BJ (cell line): ENCODE results near the gene LPCAT1. TPM values are rescaled to one million over a fixed set of nuclear protein-coding genes. Genes with fewer than 3 reads are reported as not detected.

Experiments used
- CTCF ChIA-PET: fragments of 350-600 bp; formaldehyde crosslinking; extraction: SDS; loops from one replicate; lab custom pipeline; 2021; ENCODE audit warnings: antibody characterized with exemption, inconsistent platforms; lab: Yijun Ruan, JAX
- POLR2A ChIA-PET: fragments of 300-600 bp; sonication (Branson Sonifier 250); formaldehyde crosslinking; extraction: SDS; loops from one replicate; lab custom pipeline; 2021; ENCODE audit warnings: antibody characterized with exemption; lab: Charles Lee
- DNase-seq: peaks from one replicate; pipeline ENCODE4 v3.0.0-alpha.2; 2011; ENCODE audit warnings: low read depth
- H3K27me3 ChIP-seq: 2 replicates; pipeline ENCODE4 v1.6.0; 2011; ENCODE audit warnings: low read length; ENCODE audit not compliant: control insufficient read depth, insufficient read depth
- H3K36me3 ChIP-seq: 2 replicates; pipeline ENCODE4 v1.5.1; 2011; ENCODE audit warnings: low read length; ENCODE audit not compliant: control insufficient read depth, insufficient read depth
- H3K4me3 ChIP-seq: 2 replicates; pipeline ENCODE4 v1.5.1; 2011; ENCODE audit warnings: low read depth, mild to moderate bottlenecking, control low read depth, low read length
- polyA plus RNA-seq: library from polyadenylated mRNA; depleted of rRNA; stranded (reverse); fragments of >200 nt; gene quantifications from 2 replicates; pipeline ENCODE4 v1.2.3, GENCODE V29; 2011
- TF ChIP-seq, protein P1 (sequence below): IDR thresholded peaks from 2 replicates; pipeline ENCODE4 v1.5.1; 2011; ENCODE audit warnings: low read depth, mild to moderate bottlenecking, control low read depth, inconsistent platforms, low read length, moderate library complexity; ENCODE audit not compliant: insufficient read depth

The LPCAT1 gene
- polyA plus RNA-seq, 1 experiment = 14.3 TPM

GRCh38 chr5:1484730-1485578 is 38.8 kb downstream of the LPCAT1 start:
- no peak overlapping the region for H3K4me3 ChIP-seq
- TF ChIP-seq, protein P1, sequence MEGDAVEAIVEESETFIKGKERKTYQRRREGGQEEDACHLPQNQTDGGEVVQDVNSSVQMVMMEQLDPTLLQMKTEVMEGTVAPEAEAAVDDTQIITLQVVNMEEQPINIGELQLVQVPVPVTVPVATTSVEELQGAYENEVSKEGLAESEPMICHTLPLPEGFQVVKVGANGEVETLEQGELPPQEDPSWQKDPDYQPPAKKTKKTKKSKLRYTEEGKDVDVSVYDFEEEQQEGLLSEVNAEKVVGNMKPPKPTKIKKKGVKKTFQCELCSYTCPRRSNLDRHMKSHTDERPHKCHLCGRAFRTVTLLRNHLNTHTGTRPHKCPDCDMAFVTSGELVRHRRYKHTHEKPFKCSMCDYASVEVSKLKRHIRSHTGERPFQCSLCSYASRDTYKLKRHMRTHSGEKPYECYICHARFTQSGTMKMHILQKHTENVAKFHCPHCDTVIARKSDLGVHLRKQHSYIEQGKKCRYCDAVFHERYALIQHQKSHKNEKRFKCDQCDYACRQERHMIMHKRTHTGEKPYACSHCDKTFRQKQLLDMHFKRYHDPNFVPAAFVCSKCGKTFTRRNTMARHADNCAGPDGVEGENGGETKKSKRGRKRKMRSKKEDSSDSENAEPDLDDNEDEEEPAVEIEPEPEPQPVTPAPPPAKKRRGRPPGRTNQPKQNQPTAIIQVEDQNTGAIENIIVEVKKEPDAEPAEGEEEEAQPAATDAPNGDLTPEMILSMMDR = no peak
- DNase-seq = no peak
- ChIA-PET CTCF (no interaction called here), POLR2A (no interaction called here)
- H3K36me3 ChIP-seq = peaks cover 44% of the 10 kb centered on the region
- no peaks in the 10 kb centered on the region for H3K27me3 ChIP-seq

DNA sequence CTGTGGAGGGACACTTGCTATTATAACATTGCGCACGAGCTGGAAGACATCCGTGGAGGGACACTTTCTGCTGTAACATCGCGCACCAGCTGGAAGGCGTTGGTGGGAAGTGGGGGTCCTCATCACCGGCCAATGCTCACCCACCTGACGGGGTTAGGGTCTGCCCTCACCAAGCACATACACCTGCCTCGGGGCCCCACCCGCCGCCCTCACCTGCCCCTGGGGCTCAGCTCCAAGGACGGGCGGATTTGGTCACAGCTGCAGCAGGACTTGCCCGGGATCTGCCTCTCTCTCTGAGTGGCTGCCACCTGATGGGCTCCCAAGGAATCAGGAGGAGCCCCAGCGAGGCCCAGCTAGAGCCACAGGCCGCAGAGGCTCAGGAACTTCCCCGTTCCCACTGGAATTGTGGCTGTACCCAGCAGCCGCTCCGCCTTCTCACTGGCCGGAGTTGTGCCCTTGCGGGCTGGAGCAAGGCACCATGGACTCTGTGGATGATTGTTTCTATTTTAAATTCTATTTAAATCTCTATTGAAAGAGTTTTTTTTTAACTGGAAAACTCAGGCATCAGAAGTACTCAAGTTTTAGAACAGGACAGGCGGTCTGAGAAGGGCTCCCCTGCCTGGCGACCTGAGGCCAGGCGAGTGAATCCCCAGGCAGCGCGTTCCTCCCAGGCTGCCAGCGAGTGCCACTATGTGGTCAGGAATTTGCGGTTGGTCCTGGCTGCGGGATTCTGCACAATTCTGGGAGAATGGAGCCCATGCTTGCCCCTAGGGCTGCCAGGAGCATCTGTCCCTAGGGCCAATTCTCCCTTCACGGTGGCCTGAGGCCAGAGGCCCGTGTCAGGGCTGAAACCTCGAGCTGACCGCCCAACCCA is 39.7 kb downstream of the LPCAT1 start:
- DNase-seq = no peak
- CTCF ChIA-PET = interaction anchor here (0.6 to 1.9 kb wide), 3 partner anchors 8 to 134 kb away, joined by 3 to 7 read pairs (median 5); no protein-coding TSS in a partner anchor
- no peak overlapping the region for H3K4me3 ChIP-seq
- H3K36me3 ChIP-seq = peaks cover 45% of the 10 kb centered on the region
- POLR2A ChIA-PET = no interaction called here
- no peaks in the 10 kb centered on the region for H3K27me3 ChIP-seq
- TF ChIP-seq, protein P1 = no peak

DNA sequence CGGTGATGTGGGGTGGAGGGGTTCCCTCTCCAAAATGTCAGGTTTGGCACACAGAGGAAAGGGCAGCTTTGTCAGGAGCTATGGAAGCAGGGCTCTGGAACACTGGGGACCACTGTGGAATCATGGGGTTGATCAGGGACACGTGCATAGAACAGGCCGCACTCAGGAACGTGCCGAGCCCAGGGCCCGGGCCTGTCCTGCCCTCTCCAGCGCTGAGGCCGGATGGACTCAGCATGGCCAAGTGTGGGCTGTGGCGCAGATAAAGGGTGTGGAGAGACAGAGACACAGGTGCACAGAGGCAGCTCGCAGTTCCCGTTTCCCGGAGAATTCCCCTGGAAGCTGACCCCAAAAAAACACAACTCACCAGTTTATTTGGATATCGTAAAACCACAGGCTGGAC is 40.7 kb downstream of the LPCAT1 start:
- Histone ChIP-seq H3K27me3 (no peaks in the 10 kb centered on the region), H3K36me3 (peaks cover 45% of the 10 kb centered on the region), H3K4me3 (no peak overlapping the region)
- POLR2A ChIA-PET = no interaction called here
- TF ChIP-seq, protein P1 = no peak
- CTCF ChIA-PET = interaction anchor here (1.3 to 1.9 kb wide), 2 partner anchors 8 to 9 kb away, joined by 5 to 7 read pairs; no protein-coding TSS in a partner anchor
- no peak for DNase-seq

DNA sequence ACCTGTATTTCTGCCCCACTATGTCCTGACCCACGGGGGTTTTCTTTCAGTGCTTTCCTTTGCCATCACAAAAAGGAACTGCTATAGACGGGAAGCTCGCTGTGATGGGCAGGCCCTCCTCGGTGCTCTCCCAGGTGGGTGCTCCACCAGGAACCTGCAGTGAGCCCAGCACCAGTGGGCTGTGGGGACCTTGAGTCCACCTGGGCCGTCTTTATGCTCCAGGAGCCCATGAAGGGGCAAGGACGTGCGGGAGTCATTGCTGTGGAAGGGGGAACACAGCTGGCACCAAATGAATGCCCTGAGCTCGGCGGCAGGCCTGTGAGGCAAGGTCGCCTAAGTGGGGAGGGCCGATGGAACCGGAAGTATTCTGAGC is 41.8 kb downstream of the LPCAT1 start:
- peaks cover 40% of the 10 kb centered on the region for H3K36me3 ChIP-seq

More for the DNA sequence above, 41.8 kb downstream of the LPCAT1 start:
- no peak for DNase-seq
- Histone ChIP-seq H3K4me3 (no peak overlapping the region), H3K27me3 (no peaks in the 10 kb centered on the region)
- TF ChIP-seq, protein P1 = no peak
- ChIA-PET POLR2A (no interaction called here), CTCF (interaction anchor here (1.9 kb wide), 1 partner anchor 7 kb away, joined by 7 read pairs; no protein-coding TSS in a partner anchor)
